ENCODE results near the gene ZPR1.
"Not testable (repeated sequence)": the region's sequence is repeated elsewhere in the genome, so short reads cannot be mapped to it uniquely, and the experiment has no call there.

Gene ZPR1

DNA sequence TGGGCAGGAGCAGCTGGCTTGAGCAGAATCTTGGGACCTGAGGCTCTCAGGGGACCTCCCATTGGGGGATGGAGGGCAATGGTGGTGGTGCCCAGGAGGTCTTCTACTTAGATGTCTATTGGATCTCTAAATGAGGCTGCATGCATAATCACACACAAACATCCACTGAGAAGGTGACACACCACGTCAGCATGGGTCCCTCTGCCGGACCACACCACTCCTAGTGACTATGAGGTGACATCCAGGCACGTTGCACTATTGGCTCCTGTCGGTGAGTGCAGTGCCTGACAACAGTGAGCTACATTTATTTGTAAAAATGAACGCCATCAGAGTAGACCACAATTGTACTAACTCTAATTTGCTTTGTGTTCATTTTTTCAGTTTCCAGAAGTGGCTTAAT, 37.6 kb upstream of the ZPR1 start:
- no peak for DNase-seq

GRCh38 chr11:116823031-116823843, 35.4 kb upstream of the ZPR1 start, which contains the start of gene APOA4:
TSS of gene APOA4 (minus strand) at chr11:116823304. CDS start at chr11:116823191, 113 bp downstream.
- DNase-seq: no peak

DNA sequence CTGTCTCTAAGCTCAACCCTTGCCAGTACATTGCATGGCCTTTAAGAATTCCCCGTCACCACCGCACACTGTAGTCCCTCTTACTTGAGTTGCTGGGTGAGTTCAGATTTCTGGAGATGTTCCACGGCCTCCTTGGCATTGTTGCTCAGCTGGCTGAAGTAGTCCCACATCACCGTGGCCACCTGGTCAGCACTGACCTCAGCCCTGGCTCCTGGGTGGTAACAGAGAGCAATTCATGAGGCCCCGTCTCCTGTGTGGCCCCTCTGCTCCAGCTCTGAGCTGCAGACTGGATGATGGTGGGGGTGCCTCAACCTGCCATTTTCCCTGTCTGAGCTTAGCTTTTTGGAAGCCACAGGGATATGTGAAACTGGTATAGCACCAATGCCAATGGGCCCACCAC, 34.8 kb upstream of the ZPR1 start:
- no peak for DNase-seq

GRCh38 chr11:116821050-116821918, 33.5 kb upstream of the ZPR1 start:
- no peak for DNase-seq

- DNase-seq: no peak
Measured at GRCh38 chr11:116819049-116819448, 31.2 kb upstream of the ZPR1 start.

- no peak for DNase-seq
Measured at GRCh38 chr11:116814502-116814901, 26.7 kb upstream of the ZPR1 start.

GRCh38 chr11:116813781-116814471, 26.1 kb upstream of the ZPR1 start:
- DNase-seq: no peak

GRCh38 chr11:116813170-116813569, 25.3 kb upstream of the ZPR1 start:
- DNase-seq: no peak

GRCh38 chr11:116812109-116812508, 24.3 kb upstream of the ZPR1 start:
- DNase-seq: no peak

- no peak for DNase-seq
Measured at GRCh38 chr11:116811194-116811593, 23.4 kb upstream of the ZPR1 start.

- no peak for DNase-seq
Measured at GRCh38 chr11:116808262-116809175, 20.7 kb upstream of the ZPR1 start.

DNA sequence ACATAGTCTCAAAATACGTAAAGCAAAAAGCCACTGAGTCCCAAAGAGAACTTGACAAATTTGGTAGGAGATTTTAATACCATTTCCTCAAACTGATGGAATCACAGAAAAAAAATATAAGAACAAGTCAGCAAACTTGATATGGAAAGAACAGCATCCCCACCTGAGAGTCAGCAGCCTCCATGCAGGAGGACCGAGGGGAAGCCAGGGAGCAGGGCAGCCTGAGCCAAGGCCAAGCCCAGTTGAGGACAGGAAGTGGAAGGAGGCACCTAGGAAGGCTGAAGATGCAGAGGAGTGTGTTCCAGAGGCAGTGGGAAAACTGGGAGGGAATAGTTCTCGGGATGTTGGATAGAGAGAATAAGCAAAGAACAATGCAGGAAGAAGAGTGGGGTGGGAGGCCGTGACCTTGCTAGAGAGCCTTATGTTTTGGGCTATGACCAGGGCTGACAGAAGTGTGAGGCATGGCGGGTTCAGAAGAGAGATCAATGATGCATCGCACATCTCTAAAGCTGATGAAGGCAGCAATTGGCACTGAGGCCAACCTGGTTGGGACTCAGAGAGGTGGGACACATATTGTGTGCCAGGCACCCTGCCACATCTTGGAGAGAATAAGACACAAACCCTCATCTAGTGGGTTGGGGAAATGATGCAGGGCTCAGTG, 19.9 kb upstream of the ZPR1 start:
- no peak for DNase-seq

DNA sequence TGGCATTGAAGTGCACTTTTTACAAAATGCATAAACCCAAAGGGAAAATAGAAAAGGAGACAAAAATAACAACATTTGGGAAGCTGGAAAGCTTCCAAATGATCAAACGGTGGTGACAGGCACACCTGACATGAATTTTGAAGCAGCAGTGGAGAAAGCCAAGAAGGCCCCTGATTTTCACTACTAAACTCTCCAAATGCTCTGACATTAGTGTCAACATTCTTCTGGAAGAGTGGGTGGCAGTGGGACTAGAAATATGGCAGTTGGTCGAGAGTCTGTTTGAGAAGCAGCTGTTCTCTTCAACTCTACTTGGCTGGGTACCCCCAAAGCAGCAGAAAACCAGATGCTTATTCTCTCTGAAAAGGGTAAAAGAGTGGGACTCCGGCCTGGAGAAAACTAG, 16.2 kb upstream of the ZPR1 start:
- DNase-seq: no peak

GRCh38 chr11:116801662-116802061, 13.8 kb upstream of the ZPR1 start:
- not testable (repeated sequence) for DNase-seq

- DNase-seq: no peak
Measured at GRCh38 chr11:116800610-116801009, 12.8 kb upstream of the ZPR1 start.

GRCh38 chr11:116798368-116798767, 10.5 kb upstream of the ZPR1 start:
- DNase-seq: no peak

GRCh38 chr11:116797816-116798215, 10.0 kb upstream of the ZPR1 start:
- DNase-seq: no peak

GRCh38 chr11:116796548-116796947, 8.7 kb upstream of the ZPR1 start:
- DNase-seq: no peak

GRCh38 chr11:116794851-116795250, 7.0 kb upstream of the ZPR1 start:
- no peak for DNase-seq

GRCh38 chr11:116793772-116794097, 5.9 kb upstream of the ZPR1 start:
- no peak for DNase-seq

All from amygdala (tissue), 56 donors.